Testis (tissue), 2 donors: ENCODE measurements around the gene NRN1L.
"Not testable (repeated sequence)": the region's sequence is repeated elsewhere in the genome, so short reads cannot be mapped to it uniquely, and the experiment has no call there.

ENCODE experiments used
- CTCF ChIP-seq, 3 experiments: fragments of 450-650 bp in 2 of 3; fragments of 200-600 bp in 1 of 3; sonication (generic) in 1 of 3; IDR thresholded peaks; one replicate each; pipeline ENCODE4 v1.5.1; 2016 to 2019; ENCODE audit warnings: antibody characterized with exemption in 3 of 3, mild to moderate bottlenecking in 2 of 3, moderate library complexity in 1 of 3
- POLR2A ChIP-seq: fragments of 450-650 bp; IDR thresholded peaks from one replicate; pipeline ENCODE4 v1.6.1; 2017; ENCODE audit warnings: antibody characterized with exemption, mild to moderate bottlenecking, moderate library complexity

- not testable (repeated sequence) for TF ChIP-seq CTCF (IDR thresholded peaks at IDR 0.05); POLR2A
These were observed 20.6 kb upstream of the NRN1L start for GRCh38 chr16:67864044-67864443.
